KMS-11 (cell line): ENCODE results near the gene PCK1.

Experiments
- H2AFZ ChIP-seq: fragments of 200-600 bp; sonication (generic); 2 replicates; pipeline ENCODE4 v1.6.1; 2016; ENCODE audit warnings: antibody characterized with exemption, mixed run types, low read depth
- H3K27ac ChIP-seq: fragments of 200-600 bp; sonication (generic); 2 replicates; pipeline ENCODE4 v1.6.1; 2016; ENCODE audit warnings: mild to moderate bottlenecking, mixed run types
- H3K27me3 ChIP-seq: fragments of 200-600 bp; sonication (generic); 2 replicates; pipeline ENCODE4 v1.6.1; 2017; ENCODE audit warnings: mild to moderate bottlenecking, low read depth, mixed run types, moderate library complexity; ENCODE audit not compliant: insufficient read depth
- H3K36me3 ChIP-seq: fragments of 200-600 bp; sonication (generic); 2 replicates; pipeline ENCODE4 v1.6.1; 2017; ENCODE audit warnings: mild to moderate bottlenecking, mixed run types; ENCODE audit not compliant: insufficient read depth
- H3K4me1 ChIP-seq: fragments of 200-600 bp; sonication (generic); 2 replicates; pipeline ENCODE4 v1.6.1; 2016; ENCODE audit warnings: mild to moderate bottlenecking, low read depth, mixed run types; ENCODE audit not compliant: poor library complexity, severe bottlenecking
- H3K4me2 ChIP-seq: fragments of 200-600 bp; sonication (generic); 2 replicates; pipeline ENCODE4 v1.7.0; 2016; ENCODE audit warnings: mild to moderate bottlenecking, mixed run types
- H3K4me3 ChIP-seq: fragments of 200-600 bp; sonication (generic); IDR thresholded peaks from 2 replicates; pipeline ENCODE4 v1.6.1; 2017; ENCODE audit warnings: low read depth, low read length, mixed read lengths; ENCODE audit not compliant: insufficient read depth
- H3K79me2 ChIP-seq: fragments of 200-600 bp; sonication (generic); 2 replicates; pipeline ENCODE4 v1.6.1; 2016; ENCODE audit warnings: low read depth, mixed run types; ENCODE audit not compliant: insufficient read depth
- H3K9ac ChIP-seq: fragments of 200-600 bp; sonication (generic); 2 replicates; pipeline ENCODE4 v1.6.1; 2016; ENCODE audit warnings: mild to moderate bottlenecking, mixed run types
- H4K20me1 ChIP-seq: fragments of 200-600 bp; sonication (generic); 2 replicates; pipeline ENCODE4 v1.6.1; 2016; ENCODE audit warnings: mild to moderate bottlenecking, mixed run types; ENCODE audit not compliant: insufficient read depth
- TF ChIP-seq, protein P1 (sequence below): fragments of 200-600 bp; sonication (generic); conservative IDR thresholded peaks from 2 replicates; pipeline ENCODE4 v1.6.1; 2017; ENCODE audit warnings: low read depth, mild to moderate bottlenecking, antibody characterized with exemption, low read length, moderate library complexity, mixed read lengths

Gene PCK1

GRCh38 chr20:57532104-57532503, 28.8 kb upstream of the PCK1 start:
- Histone ChIP-seq H3K27ac (no peak overlapping the region), H3K79me2 (no peaks in the 10 kb centered on the region), H2AFZ (no peak overlapping the region), H3K36me3 (no peaks in the 10 kb centered on the region), H3K27me3 (peaks cover 29% of the 10 kb centered on the region; the same call in 1 of the 2 replicates), H3K9ac (no peak overlapping the region), H3K4me2 (no peak overlapping the region), H3K4me1 (no peaks in the 10 kb centered on the region), H4K20me1 (no peaks in the 10 kb centered on the region), H3K4me3 (no peak overlapping the region)
- TF ChIP-seq, protein P1, sequence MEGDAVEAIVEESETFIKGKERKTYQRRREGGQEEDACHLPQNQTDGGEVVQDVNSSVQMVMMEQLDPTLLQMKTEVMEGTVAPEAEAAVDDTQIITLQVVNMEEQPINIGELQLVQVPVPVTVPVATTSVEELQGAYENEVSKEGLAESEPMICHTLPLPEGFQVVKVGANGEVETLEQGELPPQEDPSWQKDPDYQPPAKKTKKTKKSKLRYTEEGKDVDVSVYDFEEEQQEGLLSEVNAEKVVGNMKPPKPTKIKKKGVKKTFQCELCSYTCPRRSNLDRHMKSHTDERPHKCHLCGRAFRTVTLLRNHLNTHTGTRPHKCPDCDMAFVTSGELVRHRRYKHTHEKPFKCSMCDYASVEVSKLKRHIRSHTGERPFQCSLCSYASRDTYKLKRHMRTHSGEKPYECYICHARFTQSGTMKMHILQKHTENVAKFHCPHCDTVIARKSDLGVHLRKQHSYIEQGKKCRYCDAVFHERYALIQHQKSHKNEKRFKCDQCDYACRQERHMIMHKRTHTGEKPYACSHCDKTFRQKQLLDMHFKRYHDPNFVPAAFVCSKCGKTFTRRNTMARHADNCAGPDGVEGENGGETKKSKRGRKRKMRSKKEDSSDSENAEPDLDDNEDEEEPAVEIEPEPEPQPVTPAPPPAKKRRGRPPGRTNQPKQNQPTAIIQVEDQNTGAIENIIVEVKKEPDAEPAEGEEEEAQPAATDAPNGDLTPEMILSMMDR = no peak

DNA sequence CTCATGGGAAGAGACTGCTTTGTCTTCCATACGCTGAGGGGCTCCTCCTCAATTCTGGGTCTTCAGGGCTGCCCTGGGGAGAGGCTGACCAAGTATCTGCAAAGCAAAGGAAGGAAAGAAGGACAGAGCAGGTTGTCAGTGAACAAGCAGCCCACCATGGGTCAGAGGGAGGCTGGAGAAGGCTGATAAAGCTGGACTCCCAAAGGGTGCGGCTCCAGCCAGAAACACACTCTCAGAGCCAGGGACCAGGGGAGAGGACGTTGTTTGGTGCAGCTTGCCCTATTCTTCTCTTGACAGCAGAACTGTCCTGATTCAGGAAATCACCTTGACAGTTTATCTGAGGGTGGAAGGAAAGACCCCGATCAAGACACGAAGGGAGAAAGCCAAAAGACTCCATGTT, 25.6 kb upstream of the PCK1 start:
- Histone ChIP-seq H3K4me1 (no peaks in the 10 kb centered on the region), H3K79me2 (no peaks in the 10 kb centered on the region), H4K20me1 (no peaks in the 10 kb centered on the region), H3K4me3 (no peak overlapping the region), H3K4me2 (no peak overlapping the region), H3K27ac (no peak overlapping the region), H3K27me3 (peaks cover 42% of the 10 kb centered on the region; the same call in 1 of the 2 replicates), H3K36me3 (no peaks in the 10 kb centered on the region), H3K9ac (no peak overlapping the region), H2AFZ (no peak overlapping the region)
- TF ChIP-seq, protein P1 = no peak

DNA sequence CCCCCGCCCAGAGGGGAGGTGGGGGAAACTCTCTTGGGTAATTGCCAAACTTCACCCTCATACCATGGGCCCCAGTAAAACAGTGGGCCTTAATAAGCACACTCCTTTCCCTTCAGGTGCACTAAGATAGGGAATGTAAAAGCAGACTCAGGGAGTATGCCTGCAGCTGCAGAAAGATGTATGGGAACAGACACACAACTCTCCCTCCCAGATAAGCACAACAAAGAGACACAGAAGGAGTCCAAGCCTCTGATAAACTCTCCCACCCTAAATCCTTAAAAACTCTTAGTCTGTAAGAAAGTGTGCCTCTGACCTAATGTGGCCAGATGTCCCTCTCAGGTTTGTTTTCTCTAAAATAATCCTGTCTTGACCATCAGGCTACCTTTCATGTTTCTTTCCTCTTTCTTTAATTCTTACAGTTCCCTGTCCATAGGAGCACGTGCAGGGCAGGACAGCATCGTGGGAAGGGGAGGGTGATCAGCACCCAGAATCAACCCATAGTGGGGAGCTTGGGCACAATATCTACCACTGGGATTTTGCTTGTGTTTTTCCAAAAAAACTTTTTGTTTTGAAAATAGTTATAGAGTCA, 24.7 kb upstream of the PCK1 start:
- Histone ChIP-seq H3K27me3 (peaks cover 38% of the 10 kb centered on the region; the same call in 1 of the 2 replicates), H4K20me1 (no peaks in the 10 kb centered on the region)
- TF ChIP-seq, protein P1 = no peak

DNA sequence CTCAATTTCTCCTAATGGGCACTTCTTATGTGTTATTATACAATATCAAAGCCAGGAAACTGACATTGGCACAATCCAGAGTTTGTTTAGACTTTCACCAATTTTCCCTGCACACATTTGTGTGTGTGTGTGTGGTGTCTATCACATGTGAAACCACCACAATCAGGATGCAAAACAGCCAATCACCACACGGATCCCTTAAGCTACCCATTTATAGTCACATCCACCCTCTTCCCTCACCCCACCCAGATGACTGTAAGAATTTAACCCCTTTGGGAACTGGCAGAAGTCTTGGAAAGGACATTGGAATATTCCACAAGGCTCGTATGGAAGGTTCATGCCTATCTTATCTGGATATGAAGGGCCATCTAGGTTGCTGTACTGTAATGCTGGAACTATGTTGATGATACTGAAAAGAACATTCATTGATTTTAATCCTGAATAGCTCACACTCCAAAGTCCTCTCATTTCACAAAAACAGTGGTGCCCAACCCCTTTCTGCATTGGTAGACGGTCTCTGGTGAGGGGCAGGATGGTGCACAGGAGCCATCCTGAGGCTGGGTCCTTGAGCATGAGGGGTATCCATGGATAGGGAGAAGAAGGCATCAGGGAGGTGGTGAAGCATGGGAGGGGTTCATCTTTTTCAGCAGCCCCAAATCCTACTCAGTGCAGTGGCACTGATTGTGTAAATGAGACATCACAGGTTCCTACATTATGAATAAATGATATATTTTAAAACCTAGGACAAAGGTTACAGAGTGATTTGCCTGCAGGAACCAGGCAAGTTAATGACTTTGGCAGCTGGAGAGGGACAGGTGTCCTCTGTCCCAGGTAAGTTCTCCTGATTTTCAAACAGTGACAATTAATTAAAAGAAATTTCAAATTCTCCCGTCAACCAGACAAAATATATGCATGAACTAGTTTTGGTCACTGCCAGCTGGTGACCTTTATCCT, 23.9 kb upstream of the PCK1 start:
- H3K27me3 ChIP-seq = peaks cover 38% of the 10 kb centered on the region; the same call in 1 of the 2 replicates

More for the DNA sequence above, 24.7 kb upstream of the PCK1 start:
- H3K36me3 ChIP-seq = no peaks in the 10 kb centered on the region
- no peaks in the 10 kb centered on the region for H3K79me2 ChIP-seq
- no peaks in the 10 kb centered on the region for H3K4me1 ChIP-seq
- H3K9ac ChIP-seq = no peak overlapping the region
- no peak overlapping the region for H3K4me3 ChIP-seq
- no peak overlapping the region for H3K4me2 ChIP-seq
- H3K27ac ChIP-seq = no peak overlapping the region
- no peak overlapping the region for H2AFZ ChIP-seq

More for the DNA sequence above, 23.9 kb upstream of the PCK1 start:
- Histone ChIP-seq H3K36me3 (no peaks in the 10 kb centered on the region), H3K9ac (no peak overlapping the region), H4K20me1 (no peaks in the 10 kb centered on the region), H3K27ac (no peak overlapping the region), H3K4me2 (no peak overlapping the region), H3K79me2 (no peaks in the 10 kb centered on the region), H2AFZ (no peak overlapping the region), H3K4me1 (no peaks in the 10 kb centered on the region), H3K4me3 (no peak overlapping the region)
- TF ChIP-seq, protein P1 = no peak
